Neural progenitor cell (in vitro differentiated cells): ENCODE results near the gene PPP1R15B.

Experiments
- CTCF ChIP-seq: fragments of 200-600 bp; sonication (generic); IDR thresholded peaks from 2 replicates; pipeline ENCODE4 v1.5.1; 2017; ENCODE audit warnings: antibody characterized with exemption, mild to moderate bottlenecking
- EZH2phosphoT487 ChIP-seq: fragments of 200-600 bp; sonication (generic); IDR thresholded peaks from 2 replicates; pipeline ENCODE4 v1.6.1; 2017; ENCODE audit warnings: antibody characterized with exemption

GRCh38 chr1:204368996-204369726 lies 42.5 kb downstream of the PPP1R15B start:
- no peak for TF ChIP-seq CTCF
- no peak for TF ChIP-seq EZH2phosphoT487
